PC-3 (cell line): ENCODE data around the gene TNFAIP3. TPM values are rescaled to one million over a fixed set of nuclear protein-coding genes. Genes with fewer than 3 reads are reported as not detected.
"Not testable (repeated sequence)": the region's sequence is repeated elsewhere in the genome, so short reads cannot be mapped to it uniquely, and the experiment has no call there.

Experiments
- ATAC-seq: fragments of 200-7000 bp; cut with Tn5 transposase; 2 replicates; pipeline ENCODE4 v1.9.1; 2020; ENCODE audit warnings: mild to moderate bottlenecking, moderate library complexity
- BruUV-seq: library from RNA; stranded (reverse); fragments of 400-500 nt; replicated peaks from 2 replicates; lab custom pipeline; 2021; lab: Mats Ljungman, UMichigan
- CTCF ChIA-PET: fragments of 300-600 bp; sonication (Branson Sonifier 250); formaldehyde crosslinking; loops from one replicate; lab custom pipeline; 2022; ENCODE audit warnings: antibody characterized with exemption; lab: Charles Lee
- POLR2A ChIA-PET: fragments of 300-600 bp; sonication (Branson Sonifier 250); formaldehyde crosslinking; loops from one replicate; lab custom pipeline; 2022; ENCODE audit warnings: antibody characterized with exemption; ENCODE audit not compliant: unreplicated experiment; lab: Charles Lee
- DNase-seq: peaks from one replicate; pipeline ENCODE4 v3.0.0-alpha.2; 2015
- H2AFZ ChIP-seq: fragments of 300-600 bp; sonication (generic); 2 replicates; pipeline ENCODE4 v1.6.0; 2016; ENCODE audit warnings: antibody characterized with exemption, low read length
- H3F3A ChIP-seq: fragments of 300-600 bp; sonication (generic); one replicate; pipeline ENCODE4 v1.6.0; 2017; ENCODE audit warnings: antibody characterized with exemption, low read length, control low read depth, mild to moderate bottlenecking; ENCODE audit not compliant: unreplicated experiment
- H3K27ac ChIP-seq: fragments of 300-600 bp; sonication (generic); 2 replicates; pipeline ENCODE4 v1.5.1; 2016; ENCODE audit warnings: mild to moderate bottlenecking, low read length
- H3K27me3 ChIP-seq: fragments of 300-600 bp; sonication (generic); 2 replicates; pipeline ENCODE4 v1.6.1; 2016; ENCODE audit warnings: low read length, mixed read lengths
- H3K36me3 ChIP-seq: fragments of 300-600 bp; sonication (generic); 2 replicates; pipeline ENCODE4 v1.6.1; 2016; ENCODE audit warnings: low read depth, mixed run types, low read length, mixed read lengths
- H3K4me1 ChIP-seq: fragments of 300-600 bp; sonication (generic); 2 replicates; pipeline ENCODE4 v1.5.1; 2016; ENCODE audit warnings: low read length; ENCODE audit not compliant: insufficient read depth
- H3K4me2 ChIP-seq: fragments of 300-600 bp; sonication (generic); 2 replicates; pipeline ENCODE4 v1.6.0; 2016; ENCODE audit warnings: low read length
- H3K4me3 ChIP-seq: fragments of 300-600 bp; sonication (generic); 2 replicates; pipeline ENCODE4 v1.5.1; 2016; ENCODE audit warnings: mild to moderate bottlenecking, low read length, mixed read lengths
- H3K79me2 ChIP-seq: fragments of 300-600 bp; sonication (generic); 2 replicates; pipeline ENCODE4 v1.6.1; 2017; ENCODE audit warnings: low read length, mixed read lengths
- H3K9ac ChIP-seq: fragments of 300-600 bp; sonication (generic); 2 replicates; pipeline ENCODE4 v1.6.0; 2016; ENCODE audit warnings: mild to moderate bottlenecking, low read length
- H3K9me2 ChIP-seq: fragments of 300-600 bp; sonication (generic); replicated peaks from 2 replicates; pipeline ENCODE4 v1.6.1; 2016; ENCODE audit warnings: mixed run types, low read length, mixed read lengths
- H3K9me3 ChIP-seq: fragments of 300-600 bp; sonication (generic); 2 replicates; pipeline ENCODE4 v1.6.1; 2016; ENCODE audit warnings: low read length, mixed read lengths
- H4K20me1 ChIP-seq: fragments of 300-600 bp; sonication (generic); 2 replicates; pipeline ENCODE4 v1.6.1; 2016; ENCODE audit warnings: low read length, mixed read lengths
- EZH2 ChIP-seq: fragments of 300-600 bp; sonication (generic); IDR thresholded peaks from one replicate; pipeline ENCODE4 v1.6.1; 2017; ENCODE audit warnings: antibody characterized with exemption, mild to moderate bottlenecking, low read length; ENCODE audit not compliant: unreplicated experiment
- EZH2phosphoT487 ChIP-seq: fragments of 300-600 bp; sonication (generic); IDR thresholded peaks from 2 replicates; pipeline ENCODE4 v1.6.1; 2018; ENCODE audit warnings: mild to moderate bottlenecking, antibody characterized with exemption, low read length, borderline replicate concordance
- intact Hi-C: fragments of 100-400 bp; cut with micrococcal nuclease; formaldehyde crosslinking; loops from 2 replicates; pipeline ENCODE4 v1.9.0; 2023
- total RNA-seq: library from RNA; depleted of rRNA; stranded (reverse); fragments of >200 nt; gene quantifications from 2 replicates; pipeline ENCODE4 v1.2.3, GENCODE V29; 2014
- TF ChIP-seq, protein P1 (sequence below): fragments of 300-600 bp; sonication (generic); conservative IDR thresholded peaks from 2 replicates; pipeline ENCODE4 v1.5.1; 2017; ENCODE audit warnings: antibody characterized with exemption, low read depth, mild to moderate bottlenecking, low read length

TNFAIP3 gene
- total RNA-seq, 1 experiment from 2014 or later = 21.9 TPM

DNA sequence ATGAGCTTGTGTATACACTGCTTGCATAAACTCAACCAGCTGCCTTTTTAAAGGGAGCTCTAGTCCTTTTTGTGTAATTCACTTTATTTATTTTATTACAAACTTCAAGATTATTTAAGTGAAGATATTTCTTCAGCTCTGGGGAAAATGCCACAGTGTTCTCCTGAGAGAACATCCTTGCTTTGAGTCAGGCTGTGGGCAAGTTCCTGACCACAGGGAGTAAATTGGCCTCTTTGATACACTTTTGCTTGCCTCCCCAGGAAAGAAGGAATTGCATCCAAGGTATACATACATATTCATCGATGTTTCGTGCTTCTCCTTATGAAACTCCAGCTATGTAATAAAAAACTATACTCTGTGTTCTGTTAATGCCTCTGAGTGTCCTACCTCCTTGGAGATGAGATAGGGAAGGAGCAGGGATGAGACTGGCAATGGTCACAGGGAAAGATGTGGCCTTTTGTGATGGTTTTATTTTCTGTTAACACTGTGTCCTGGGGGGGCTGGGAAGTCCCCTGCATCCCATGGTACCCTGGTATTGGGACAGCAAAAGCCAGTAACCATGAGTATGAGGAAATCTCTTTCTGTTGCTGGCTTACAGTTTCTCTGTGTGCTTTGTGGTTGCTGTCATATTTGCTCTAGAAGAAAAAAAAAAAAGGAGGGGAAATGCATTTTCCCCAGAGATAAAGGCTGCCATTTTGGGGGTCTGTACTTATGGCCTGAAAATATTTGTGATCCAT lies 15.3 kb downstream of the TNFAIP3 start:
- no peaks in the 10 kb centered on the region for H3K9me3 ChIP-seq
- H3K27ac ChIP-seq = no peak overlapping the region
- BruUV-seq = no TSS peak
- H2AFZ ChIP-seq = no peak overlapping the region
- no peaks in the 10 kb centered on the region for H3K9me2 ChIP-seq
- ChIA-PET CTCF (no interaction called here), POLR2A (no interaction called here)
- no peaks in the 10 kb centered on the region for H4K20me1 ChIP-seq
- no peak for TF ChIP-seq EZH2phosphoT487
- H3K4me3 ChIP-seq = no peak overlapping the region
- H3F3A ChIP-seq = no peaks in the 10 kb centered on the region
- no peak overlapping the region for H3K9ac ChIP-seq
- no peak for DNase-seq
- no peak overlapping the region for H3K4me2 ChIP-seq
- H3K27me3 ChIP-seq = no peaks in the 10 kb centered on the region
- H3K79me2 ChIP-seq = 0 out of 2 replicates have a peak, but pooled peaks cover 4% of the 10 kb centered on the region
- H3K4me1 ChIP-seq = no peaks in the 10 kb centered on the region
- no peak for ATAC-seq
- H3K36me3 ChIP-seq = peaks cover 10% of the 10 kb centered on the region
- intact Hi-C loops = no loop called here

DNA sequence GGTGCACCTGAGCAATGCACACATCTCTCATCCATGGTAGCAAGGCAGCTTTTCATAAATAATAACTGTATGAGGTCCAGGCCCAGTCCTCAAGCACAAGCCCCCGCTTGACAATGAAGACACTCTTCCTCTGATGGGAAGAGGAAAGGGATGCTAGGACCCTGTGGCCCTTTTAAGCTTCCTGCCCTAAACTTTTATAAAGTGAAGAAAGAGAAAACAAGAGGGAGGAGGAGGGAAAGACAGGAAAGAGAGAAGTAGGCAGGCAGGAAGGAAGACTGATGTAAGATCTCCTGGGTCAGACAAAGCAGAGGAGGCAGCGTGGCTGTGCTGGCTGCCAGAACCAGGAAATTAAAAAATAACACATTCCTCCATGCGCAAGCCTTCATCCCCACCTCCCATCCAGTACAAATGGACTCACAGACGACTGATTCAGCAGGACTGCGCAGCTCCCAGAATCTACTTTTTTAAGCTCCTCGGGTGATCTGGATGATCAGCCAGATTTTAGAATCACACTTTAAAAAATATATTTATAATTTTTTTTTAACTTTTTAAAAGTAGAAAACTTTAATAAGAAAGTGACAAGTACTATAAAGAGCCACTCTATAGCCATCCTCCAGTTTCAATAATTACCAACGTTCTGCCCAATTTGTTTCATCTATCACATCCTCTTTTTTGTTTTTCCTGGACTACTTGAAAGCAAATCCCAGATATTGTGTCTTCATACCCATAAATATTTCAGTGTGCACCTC lies 16.5 kb downstream of the TNFAIP3 start:
- no TSS peak for BruUV-seq
- Histone ChIP-seq H3K27ac (no peak overlapping the region), H3K27me3 (no peaks in the 10 kb centered on the region), H3K9me3 (no peaks in the 10 kb centered on the region), H3F3A (no peaks in the 10 kb centered on the region), H3K36me3 (peaks cover 2% of the 10 kb centered on the region; the same call in 1 of the 2 replicates), H3K9me2 (no peaks in the 10 kb centered on the region), H3K4me3 (no peak overlapping the region), H4K20me1 (no peaks in the 10 kb centered on the region), H3K9ac (no peak overlapping the region), H3K4me2 (no peak overlapping the region), H2AFZ (no peak overlapping the region), H3K4me1 (no peaks in the 10 kb centered on the region), H3K79me2 (no peaks in the 10 kb centered on the region)
- ChIA-PET POLR2A (no interaction called here), CTCF (interaction anchor here (0.7 to 1.2 kb wide), 2 partner anchors 13 to 16 kb away, joined by 3 to 4 read pairs; partner anchors contain the start of gene TNFAIP3)
- intact Hi-C loops = no loop called here
- ATAC-seq (no peak), DNase-seq (no peak)
- TF ChIP-seq, protein P1, sequence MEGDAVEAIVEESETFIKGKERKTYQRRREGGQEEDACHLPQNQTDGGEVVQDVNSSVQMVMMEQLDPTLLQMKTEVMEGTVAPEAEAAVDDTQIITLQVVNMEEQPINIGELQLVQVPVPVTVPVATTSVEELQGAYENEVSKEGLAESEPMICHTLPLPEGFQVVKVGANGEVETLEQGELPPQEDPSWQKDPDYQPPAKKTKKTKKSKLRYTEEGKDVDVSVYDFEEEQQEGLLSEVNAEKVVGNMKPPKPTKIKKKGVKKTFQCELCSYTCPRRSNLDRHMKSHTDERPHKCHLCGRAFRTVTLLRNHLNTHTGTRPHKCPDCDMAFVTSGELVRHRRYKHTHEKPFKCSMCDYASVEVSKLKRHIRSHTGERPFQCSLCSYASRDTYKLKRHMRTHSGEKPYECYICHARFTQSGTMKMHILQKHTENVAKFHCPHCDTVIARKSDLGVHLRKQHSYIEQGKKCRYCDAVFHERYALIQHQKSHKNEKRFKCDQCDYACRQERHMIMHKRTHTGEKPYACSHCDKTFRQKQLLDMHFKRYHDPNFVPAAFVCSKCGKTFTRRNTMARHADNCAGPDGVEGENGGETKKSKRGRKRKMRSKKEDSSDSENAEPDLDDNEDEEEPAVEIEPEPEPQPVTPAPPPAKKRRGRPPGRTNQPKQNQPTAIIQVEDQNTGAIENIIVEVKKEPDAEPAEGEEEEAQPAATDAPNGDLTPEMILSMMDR = no peak
- TF ChIP-seq EZH2phosphoT487 (no peak), EZH2 (no peak)

DNA sequence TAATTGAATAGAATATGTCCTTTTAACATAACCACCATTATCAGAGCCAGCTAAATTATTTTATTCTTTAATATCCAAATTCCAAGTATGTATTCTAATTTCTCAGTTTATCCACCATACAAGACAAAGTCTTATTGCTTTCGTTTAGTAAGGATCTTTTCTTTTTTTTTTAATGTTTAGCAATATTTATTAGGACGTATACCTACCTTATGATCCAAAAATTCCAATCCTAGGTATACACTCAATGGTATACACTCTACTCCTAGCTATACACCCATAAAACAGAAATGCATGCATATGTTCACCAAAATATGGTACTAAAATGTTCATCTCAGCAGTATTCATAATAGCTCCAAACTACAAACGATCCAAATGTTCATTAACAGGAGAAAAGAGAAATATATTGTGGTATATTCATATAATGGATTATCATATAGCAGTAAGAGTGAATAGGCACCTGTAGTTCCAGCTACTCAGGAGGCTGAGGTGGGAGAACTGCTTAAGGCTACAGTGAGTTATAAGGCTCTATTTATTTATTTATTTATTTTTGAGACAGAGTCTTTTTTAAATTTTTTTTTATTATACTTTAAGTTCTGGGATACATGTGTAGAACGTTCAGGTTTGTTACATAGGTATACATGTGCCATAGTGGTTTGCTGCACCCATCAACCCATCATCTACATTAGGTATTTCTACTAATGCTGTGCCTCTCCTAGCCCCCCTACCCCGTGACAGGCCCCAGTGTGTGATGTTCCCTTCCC lies 17.3 kb downstream of the TNFAIP3 start:
- H3K27ac ChIP-seq = no peak overlapping the region
- DNase-seq = no peak
- no peak for ATAC-seq
- H3K79me2 ChIP-seq = no peaks in the 10 kb centered on the region
- intact Hi-C loops = no loop called here
- H2AFZ ChIP-seq = no peak overlapping the region
- H4K20me1 ChIP-seq = no peaks in the 10 kb centered on the region
- H3F3A ChIP-seq = no peaks in the 10 kb centered on the region
- H3K9me3 ChIP-seq = no peaks in the 10 kb centered on the region
- no peaks in the 10 kb centered on the region for H3K9me2 ChIP-seq
- no peaks in the 10 kb centered on the region for H3K27me3 ChIP-seq
- no TSS peak for BruUV-seq
- H3K4me3 ChIP-seq = no peak overlapping the region
- CTCF ChIA-PET = interaction anchor here (0.7 to 1.2 kb wide), 2 partner anchors 14 to 17 kb away, joined by 3 to 4 read pairs; partner anchors contain the start of gene TNFAIP3
- POLR2A ChIA-PET = no interaction called here
- H3K36me3 ChIP-seq = no peaks in the 10 kb centered on the region; the same call in 1 of the 2 replicates
- no peak overlapping the region for H3K4me2 ChIP-seq
- H3K4me1 ChIP-seq = no peaks in the 10 kb centered on the region
- TF ChIP-seq, protein P1 = no peak
- TF ChIP-seq EZH2phosphoT487 (no peak), EZH2 (no peak)
- no peak overlapping the region for H3K9ac ChIP-seq

DNA sequence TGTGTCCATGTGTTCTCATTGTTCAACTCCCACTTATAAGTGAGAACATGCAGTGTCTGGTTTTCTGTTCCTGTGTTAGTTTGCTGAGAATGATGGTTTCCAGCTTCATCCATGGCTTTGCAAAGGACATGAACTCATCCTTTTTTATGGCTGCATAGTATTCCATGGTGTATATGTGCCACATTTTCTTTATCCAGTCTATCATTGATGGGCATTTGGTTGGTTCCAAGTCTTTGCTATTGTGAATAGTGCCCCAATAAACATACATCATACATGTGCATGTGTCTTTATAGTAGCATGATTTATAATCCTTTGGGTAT lies 17.8 kb downstream of the TNFAIP3 start:
- H3K36me3 ChIP-seq, H3K27ac ChIP-seq, H3K4me2 ChIP-seq, H3F3A ChIP-seq, H3K9me2 ChIP-seq, H3K9me3 ChIP-seq, H3K4me3 ChIP-seq, ATAC-seq, DNase-seq, H3K4me1 ChIP-seq, H2AFZ ChIP-seq, H3K27me3 ChIP-seq, POLR2A ChIA-PET, BruUV-seq, H3K9ac ChIP-seq, H4K20me1 ChIP-seq, intact Hi-C loops, H3K79me2 ChIP-seq: not testable (repeated sequence)
- CTCF ChIA-PET = interaction anchor here (1.2 kb wide), 1 partner anchor 18 kb away, joined by 4 read pairs; the partner anchor contains the start of gene TNFAIP3
